ENCODE measurements around the gene MACC1. TPM values are rescaled to one million over a fixed set of nuclear protein-coding genes. Genes with fewer than 3 reads are reported as not detected.

The MACC1 gene
- total RNA-seq, 4 donors from 2014 or later = 15.4 to 18.5 (median 15.8) TPM

DNA sequence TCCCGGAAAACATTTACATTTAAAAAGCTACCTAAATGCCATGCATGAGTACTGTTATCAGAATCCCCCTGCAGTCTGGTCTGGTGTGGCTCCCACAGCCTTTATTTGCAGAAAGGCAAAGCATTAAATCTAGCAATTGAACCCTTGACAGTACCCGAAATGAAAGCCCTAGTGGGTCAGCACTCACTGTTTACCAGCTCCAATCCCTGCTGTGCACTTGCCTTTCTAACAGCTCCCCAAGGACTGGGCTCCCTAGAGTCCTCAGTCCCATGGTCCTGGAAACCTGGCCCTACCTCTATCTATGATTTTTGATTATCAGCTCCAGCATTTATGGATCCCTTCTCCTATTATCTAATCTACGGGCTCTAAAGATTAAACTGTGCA lies 1.9 kb upstream of the MACC1 start:
- 86 to 90% methylated on average over 3 of the region's 3 CpGs for WGBS, 2 donors
- no peak overlapping the region for H3K4me3 ChIP-seq (ENCODE audit: low read depth, poor library complexity, severe bottlenecking)
- no peak for DNase-seq (ENCODE audit: low spot score in 2 of 2)
- no peak for TF ChIP-seq POLR2A (IDR thresholded peaks at IDR 0.05)
- TF ChIP-seq, protein P1, sequence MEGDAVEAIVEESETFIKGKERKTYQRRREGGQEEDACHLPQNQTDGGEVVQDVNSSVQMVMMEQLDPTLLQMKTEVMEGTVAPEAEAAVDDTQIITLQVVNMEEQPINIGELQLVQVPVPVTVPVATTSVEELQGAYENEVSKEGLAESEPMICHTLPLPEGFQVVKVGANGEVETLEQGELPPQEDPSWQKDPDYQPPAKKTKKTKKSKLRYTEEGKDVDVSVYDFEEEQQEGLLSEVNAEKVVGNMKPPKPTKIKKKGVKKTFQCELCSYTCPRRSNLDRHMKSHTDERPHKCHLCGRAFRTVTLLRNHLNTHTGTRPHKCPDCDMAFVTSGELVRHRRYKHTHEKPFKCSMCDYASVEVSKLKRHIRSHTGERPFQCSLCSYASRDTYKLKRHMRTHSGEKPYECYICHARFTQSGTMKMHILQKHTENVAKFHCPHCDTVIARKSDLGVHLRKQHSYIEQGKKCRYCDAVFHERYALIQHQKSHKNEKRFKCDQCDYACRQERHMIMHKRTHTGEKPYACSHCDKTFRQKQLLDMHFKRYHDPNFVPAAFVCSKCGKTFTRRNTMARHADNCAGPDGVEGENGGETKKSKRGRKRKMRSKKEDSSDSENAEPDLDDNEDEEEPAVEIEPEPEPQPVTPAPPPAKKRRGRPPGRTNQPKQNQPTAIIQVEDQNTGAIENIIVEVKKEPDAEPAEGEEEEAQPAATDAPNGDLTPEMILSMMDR (IDR thresholded peaks at IDR 0.05) = no peak
- intact Hi-C loops (cut with DNase I; ENCODE audit: low total_unique reads) = no loop called here

DNA sequence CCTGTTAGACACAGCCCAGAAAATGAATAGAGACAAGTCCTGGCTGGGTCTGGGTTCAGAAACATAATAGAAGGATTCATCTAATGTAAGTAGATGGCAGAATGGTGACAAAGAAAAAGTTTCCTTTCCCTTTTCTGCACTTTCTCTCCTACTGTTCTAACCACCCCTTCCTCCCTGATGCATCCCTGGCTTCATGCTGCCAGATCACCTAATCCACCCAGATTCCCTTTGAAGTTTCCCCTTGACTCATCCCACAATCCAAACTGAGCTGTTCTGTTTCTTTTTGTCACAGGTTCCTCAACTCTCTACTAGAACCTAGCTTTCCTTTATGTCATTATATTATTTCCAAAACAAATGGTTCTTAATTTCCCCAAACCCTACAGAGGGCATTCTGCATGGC lies 1.1 kb upstream of the MACC1 start:
- TF ChIP-seq, protein P1 (IDR thresholded peaks at IDR 0.05) = no peak
- no peak for TF ChIP-seq POLR2A (IDR thresholded peaks at IDR 0.05)
- no peak for DNase-seq (ENCODE audit: low spot score in 2 of 2)
- intact Hi-C loops (cut with DNase I; ENCODE audit: low total_unique reads) = no loop called here
- H3K4me3 ChIP-seq (ENCODE audit: low read depth, poor library complexity, severe bottlenecking) = no peak overlapping the region

DNA sequence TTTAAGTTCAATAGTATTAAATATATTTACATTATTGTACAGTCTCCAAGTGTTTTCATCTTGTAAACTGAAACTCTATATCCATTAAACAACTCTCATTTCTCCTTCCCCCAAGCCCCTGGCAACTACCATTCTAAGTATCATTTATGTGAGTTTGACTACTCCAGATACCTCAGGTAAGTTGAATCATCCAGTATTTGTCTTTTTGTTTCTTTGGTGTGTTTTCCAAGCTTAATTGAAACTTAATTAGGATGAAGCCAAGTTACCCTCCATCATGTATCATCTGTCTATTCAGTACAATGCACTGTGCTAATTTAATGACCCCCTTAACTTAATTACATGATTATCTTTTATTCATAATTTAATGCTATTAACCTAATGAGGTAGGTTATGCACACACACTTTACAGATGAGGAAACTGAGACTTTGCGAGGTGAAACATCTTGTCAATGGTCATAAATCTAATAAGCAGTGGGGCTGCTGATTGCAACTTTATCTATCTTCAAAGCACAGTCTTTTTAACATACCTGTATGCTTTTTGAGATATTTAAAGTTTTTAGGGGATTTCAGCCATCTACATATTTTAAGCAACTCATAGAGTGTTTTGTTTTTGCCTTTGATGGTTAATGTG lies 663 bp downstream of the MACC1 start:
- TF ChIP-seq, protein P1 (IDR thresholded peaks at IDR 0.05) = no peak
- no peak for TF ChIP-seq POLR2A (IDR thresholded peaks at IDR 0.05)
- intact Hi-C loops (cut with DNase I; ENCODE audit: low total_unique reads) = no loop called here
- 83 to 90% methylated on average over 1 of the region's 1 CpG for WGBS, 2 donors
- H3K4me3 ChIP-seq (ENCODE audit: low read depth, poor library complexity, severe bottlenecking) = no peak overlapping the region
- no peak for DNase-seq (ENCODE audit: low spot score in 2 of 2)

DNA sequence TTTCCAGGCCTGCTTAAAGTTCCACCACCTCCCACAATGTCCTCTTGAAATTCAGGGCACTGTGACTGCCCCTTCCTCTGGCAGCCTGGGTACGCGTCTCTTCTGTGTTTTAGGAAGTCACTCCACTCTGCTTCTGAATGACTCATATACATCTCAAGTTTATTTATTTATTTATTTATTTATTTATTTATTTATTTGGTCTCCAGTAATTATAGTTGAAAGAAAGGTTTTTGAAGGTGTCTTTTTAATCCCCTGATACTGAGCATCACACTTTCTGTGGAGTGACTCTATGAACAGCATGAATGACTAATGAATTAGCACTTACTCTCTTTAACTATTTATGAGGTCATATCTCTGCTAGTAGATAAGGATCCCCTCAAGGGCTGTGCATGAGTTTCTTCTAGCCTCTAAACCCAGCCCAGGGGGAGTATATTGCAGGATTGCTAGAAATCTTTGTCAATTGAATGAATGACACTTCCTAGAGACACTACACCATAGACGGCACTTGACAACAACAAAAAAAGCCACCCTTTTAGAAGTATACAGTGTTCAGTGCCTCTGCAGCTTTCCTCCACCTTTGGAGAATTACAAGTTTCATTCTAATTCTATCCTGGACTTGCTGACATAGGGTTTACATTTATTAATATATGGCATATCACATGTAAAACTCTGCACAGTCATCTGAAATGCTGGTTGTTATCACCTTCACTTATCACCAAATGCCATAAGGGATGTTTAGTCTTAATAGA lies 2.1 kb downstream of the MACC1 start:
- intact Hi-C loops (cut with DNase I; ENCODE audit: low total_unique reads) = no loop called here
- WGBS, 2 donors = 72 to 81% methylated on average over 3 of the region's 3 CpGs
- TF ChIP-seq, protein P1 (IDR thresholded peaks at IDR 0.05) = no peak
- TF ChIP-seq POLR2A (IDR thresholded peaks at IDR 0.05) = no peak
- no peak overlapping the region for H3K4me3 ChIP-seq (ENCODE audit: low read depth, poor library complexity, severe bottlenecking)
- DNase-seq (ENCODE audit: low spot score in 2 of 2) = no peak

DNA sequence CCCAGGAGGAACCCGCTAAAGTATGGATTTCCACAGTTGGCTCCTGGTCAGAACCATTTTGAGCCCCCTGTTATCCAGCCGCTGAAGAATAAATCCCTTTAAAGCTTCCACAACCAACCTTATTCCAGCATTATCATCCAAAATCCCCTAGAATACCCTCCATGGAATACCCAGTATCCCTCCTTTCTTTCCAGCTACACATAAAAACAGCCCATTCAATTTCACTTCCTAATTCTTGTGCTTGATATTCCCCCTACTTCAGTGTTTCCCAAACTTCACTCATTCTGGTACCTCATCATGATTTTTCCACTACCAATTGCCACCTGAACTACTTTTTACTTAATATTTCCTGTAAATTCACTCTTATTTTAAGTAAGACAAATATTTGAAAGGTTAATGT lies 3.1 kb downstream of the MACC1 start:
- intact Hi-C loops (cut with DNase I; ENCODE audit: low total_unique reads) = no loop called here
- no peak overlapping the region for H3K4me3 ChIP-seq (ENCODE audit: low read depth, poor library complexity, severe bottlenecking)
- TF ChIP-seq POLR2A (IDR thresholded peaks at IDR 0.05) = no peak
- TF ChIP-seq, protein P1 (IDR thresholded peaks at IDR 0.05) = no peak
- 96 to 98% methylated on average over 2 of the region's 2 CpGs for WGBS, 2 donors
- no peak for DNase-seq (ENCODE audit: low spot score in 2 of 2)
